Panc1 (cell line): Measurements from ENCODE around the gene LDB2. TPM values are rescaled to one million over a fixed set of nuclear protein-coding genes. Genes with fewer than 3 reads are reported as not detected.

Experiments
- ATAC-seq: fragments of 200-7000 bp; cut with Tn5 transposase; 2 replicates; pipeline ENCODE4 v1.9.1; 2020; ENCODE audit warnings: mild to moderate bottlenecking, moderate library complexity
- BruUV-seq: library from RNA; stranded (reverse); fragments of 400-500 nt; replicated peaks from 2 replicates; lab custom pipeline; 2021; lab: Mats Ljungman, UMichigan
- CTCF ChIA-PET: fragments of 300-600 bp; sonication (Branson Sonifier 250); formaldehyde crosslinking; loops from one replicate; lab custom pipeline; 2022; ENCODE audit warnings: antibody characterized with exemption; lab: Charles Lee
- POLR2A ChIA-PET: fragments of 300-600 bp; sonication (Branson Sonifier 250); formaldehyde crosslinking; loops from one replicate; lab custom pipeline; 2022; ENCODE audit warnings: antibody characterized with exemption; lab: Charles Lee
- DNase-seq: peaks from one replicate; pipeline ENCODE4 v3.0.0-alpha.2; 2010; ENCODE audit warnings: low read depth, low spot score
- H3K27ac ChIP-seq: 2 replicates; pipeline ENCODE4 v1.5.1; 2011; ENCODE audit warnings: mild to moderate bottlenecking, low read length, inconsistent platforms
- H3K27me3 ChIP-seq: fragments of 200-500 bp; sonication (Bioruptor generic); 2 replicates; pipeline ENCODE4 v1.6.0; 2014; ENCODE audit warnings: low read length, inconsistent platforms; ENCODE audit not compliant: control insufficient read depth, insufficient read depth
- H3K36me3 ChIP-seq: fragments of 200-500 bp; sonication (Bioruptor generic); 2 replicates; pipeline ENCODE4 v1.5.1; 2014; ENCODE audit warnings: inconsistent platforms, mild to moderate bottlenecking, low read length, moderate library complexity; ENCODE audit not compliant: control insufficient read depth, insufficient read depth
- H3K4me1 ChIP-seq: 2 replicates; pipeline ENCODE4 v1.5.1; 2011; ENCODE audit warnings: inconsistent platforms, mild to moderate bottlenecking, low read length, moderate library complexity; ENCODE audit not compliant: control insufficient read depth, insufficient read depth
- H3K4me3 ChIP-seq, 2 experiments: 2 replicates each; pipeline ENCODE4 v1.5.1; 2011 to 2012; ENCODE audit warnings: low read depth in 2 of 2, low read length in 2 of 2, mild to moderate bottlenecking in 2 of 2, inconsistent platforms in 1 of 2, moderate library complexity in 1 of 2
- H3K9me3 ChIP-seq: fragments of 200-500 bp; sonication (Bioruptor generic); 2 replicates; pipeline ENCODE4 v1.5.1; 2014; ENCODE audit warnings: low read depth, mild to moderate bottlenecking, inconsistent platforms, low read length, moderate library complexity; ENCODE audit not compliant: control insufficient read depth, insufficient read depth
- CTCF ChIP-seq: fragments of 450-650 bp; IDR thresholded peaks from 2 replicates; pipeline ENCODE4 v1.5.1; 2017; ENCODE audit warnings: mild to moderate bottlenecking
- POLR2AphosphoS5 ChIP-seq: IDR thresholded peaks from 2 replicates; pipeline ENCODE4 v1.6.1; 2012; ENCODE audit warnings: mild to moderate bottlenecking, low read depth, low read length, moderate library complexity
- REST ChIP-seq, 2 experiments: IDR thresholded peaks; 2 replicates each; pipeline ENCODE4 v1.6.1; 2011 to 2012; ENCODE audit warnings: low read depth in 2 of 2, control low read depth in 1 of 2, low read length in 1 of 2, mild to moderate bottlenecking in 1 of 2, moderate library complexity in 1 of 2; ENCODE audit not compliant: insufficient read depth in 1 of 2
- SIN3A ChIP-seq: IDR thresholded peaks from 2 replicates; pipeline ENCODE4 v1.6.1; 2012; ENCODE audit warnings: low read depth, mild to moderate bottlenecking, low read length, moderate library complexity, borderline replicate concordance; ENCODE audit not compliant: insufficient read depth
- TCF7L2 ChIP-seq: IDR thresholded peaks from 2 replicates; pipeline ENCODE4 v1.6.1; 2011; ENCODE audit warnings: mild to moderate bottlenecking, low read depth, low read length, inconsistent platforms
- in situ Hi-C: cut with HindIII; loops from 2 replicates; pipeline ENCODE4 v1.10.0; 2016; ENCODE audit warnings: low sequenced_read_pairs, low pct_unique_long_range_greater_than_20kb
- intact Hi-C: fragments of 100-400 bp; cut with micrococcal nuclease; formaldehyde crosslinking; loops from one replicate; pipeline ENCODE4 v1.10.0; 2022; ENCODE audit not compliant: unreplicated experiment
- total RNA-seq: library from RNA; stranded (reverse); gene quantifications from one replicate; pipeline ENCODE4 v1.2.1, GENCODE V29; 2021; ENCODE audit not compliant: unreplicated experiment

Gene LDB2
- total RNA-seq, 1 experiment from 2014 or later = not detected

GRCh38 chr4:16484711-16485110 lies 413.7 kb downstream of the LDB2 start:
- in situ Hi-C loops = no loop called here
- no TSS peak for BruUV-seq
- Histone ChIP-seq H3K9me3 (no peaks in the 10 kb centered on the region), H3K27me3 (no peaks in the 10 kb centered on the region), H3K4me3 (no peak overlapping the region), H3K4me1 (no peaks in the 10 kb centered on the region), H3K36me3 (no peaks in the 10 kb centered on the region), H3K27ac (no peak overlapping the region)
- no peak for DNase-seq
- intact Hi-C loops = no loop called here
- ChIA-PET CTCF (no interaction called here), POLR2A (no interaction called here)
- no peak for TF ChIP-seq TCF7L2
- TF ChIP-seq SIN3A = no peak
- no peak for TF ChIP-seq CTCF
- TF ChIP-seq POLR2AphosphoS5 = no peak
- TF ChIP-seq REST (IDR thresholded peaks at IDR 0.05; ENCODE audit: insufficient read depth in 1 of 2, low read depth in 2 of 2, low read length in 1 of 2) = no peak
- no peak for ATAC-seq

GRCh38 chr4:16483540-16483939 lies 414.9 kb downstream of the LDB2 start:
- TF ChIP-seq TCF7L2 = no peak
- no peak for TF ChIP-seq CTCF
- no peak for TF ChIP-seq SIN3A
- TF ChIP-seq REST (IDR thresholded peaks at IDR 0.05; ENCODE audit: insufficient read depth in 1 of 2, low read depth in 2 of 2, low read length in 1 of 2) = no peak
- in situ Hi-C loops = no loop called here
- H3K4me1 ChIP-seq = no peaks in the 10 kb centered on the region
- no peaks in the 10 kb centered on the region for H3K27me3 ChIP-seq
- H3K36me3 ChIP-seq = no peaks in the 10 kb centered on the region
- BruUV-seq = no TSS peak
- H3K4me3 ChIP-seq = no peak overlapping the region
- DNase-seq = no peak
- ChIA-PET POLR2A (no interaction called here), CTCF (no interaction called here)
- H3K9me3 ChIP-seq = no peaks in the 10 kb centered on the region
- no peak overlapping the region for H3K27ac ChIP-seq
- intact Hi-C loops = no loop called here
- ATAC-seq = no peak
